Cardiac ventricle fibroblast (primary cell): ENCODE results near the gene RIMS1. TPM values are rescaled to one million over a fixed set of nuclear protein-coding genes. Genes with fewer than 3 reads are reported as not detected.

Source experiments
- total RNA-seq: library from RNA; depleted of rRNA; stranded (reverse); fragments of >200 nt; gene quantifications from 2 replicates; pipeline ENCODE4 v1.2.3, GENCODE V29; 2015

Gene RIMS1, protein sequence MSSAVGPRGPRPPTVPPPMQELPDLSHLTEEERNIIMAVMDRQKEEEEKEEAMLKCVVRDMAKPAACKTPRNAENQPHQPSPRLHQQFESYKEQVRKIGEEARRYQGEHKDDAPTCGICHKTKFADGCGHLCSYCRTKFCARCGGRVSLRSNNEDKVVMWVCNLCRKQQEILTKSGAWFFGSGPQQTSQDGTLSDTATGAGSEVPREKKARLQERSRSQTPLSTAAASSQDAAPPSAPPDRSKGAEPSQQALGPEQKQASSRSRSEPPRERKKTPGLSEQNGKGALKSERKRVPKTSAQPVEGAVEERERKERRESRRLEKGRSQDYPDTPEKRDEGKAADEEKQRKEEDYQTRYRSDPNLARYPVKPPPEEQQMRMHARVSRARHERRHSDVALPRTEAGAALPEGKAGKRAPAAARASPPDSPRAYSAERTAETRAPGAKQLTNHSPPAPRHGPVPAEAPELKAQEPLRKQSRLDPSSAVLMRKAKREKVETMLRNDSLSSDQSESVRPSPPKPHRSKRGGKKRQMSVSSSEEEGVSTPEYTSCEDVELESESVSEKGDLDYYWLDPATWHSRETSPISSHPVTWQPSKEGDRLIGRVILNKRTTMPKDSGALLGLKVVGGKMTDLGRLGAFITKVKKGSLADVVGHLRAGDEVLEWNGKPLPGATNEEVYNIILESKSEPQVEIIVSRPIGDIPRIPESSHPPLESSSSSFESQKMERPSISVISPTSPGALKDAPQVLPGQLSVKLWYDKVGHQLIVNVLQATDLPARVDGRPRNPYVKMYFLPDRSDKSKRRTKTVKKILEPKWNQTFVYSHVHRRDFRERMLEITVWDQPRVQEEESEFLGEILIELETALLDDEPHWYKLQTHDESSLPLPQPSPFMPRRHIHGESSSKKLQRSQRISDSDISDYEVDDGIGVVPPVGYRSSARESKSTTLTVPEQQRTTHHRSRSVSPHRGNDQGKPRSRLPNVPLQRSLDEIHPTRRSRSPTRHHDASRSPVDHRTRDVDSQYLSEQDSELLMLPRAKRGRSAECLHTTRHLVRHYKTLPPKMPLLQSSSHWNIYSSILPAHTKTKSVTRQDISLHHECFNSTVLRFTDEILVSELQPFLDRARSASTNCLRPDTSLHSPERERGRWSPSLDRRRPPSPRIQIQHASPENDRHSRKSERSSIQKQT (N-terminal part only)
- not detected in 2 replicates for total RNA-seq

DNA sequence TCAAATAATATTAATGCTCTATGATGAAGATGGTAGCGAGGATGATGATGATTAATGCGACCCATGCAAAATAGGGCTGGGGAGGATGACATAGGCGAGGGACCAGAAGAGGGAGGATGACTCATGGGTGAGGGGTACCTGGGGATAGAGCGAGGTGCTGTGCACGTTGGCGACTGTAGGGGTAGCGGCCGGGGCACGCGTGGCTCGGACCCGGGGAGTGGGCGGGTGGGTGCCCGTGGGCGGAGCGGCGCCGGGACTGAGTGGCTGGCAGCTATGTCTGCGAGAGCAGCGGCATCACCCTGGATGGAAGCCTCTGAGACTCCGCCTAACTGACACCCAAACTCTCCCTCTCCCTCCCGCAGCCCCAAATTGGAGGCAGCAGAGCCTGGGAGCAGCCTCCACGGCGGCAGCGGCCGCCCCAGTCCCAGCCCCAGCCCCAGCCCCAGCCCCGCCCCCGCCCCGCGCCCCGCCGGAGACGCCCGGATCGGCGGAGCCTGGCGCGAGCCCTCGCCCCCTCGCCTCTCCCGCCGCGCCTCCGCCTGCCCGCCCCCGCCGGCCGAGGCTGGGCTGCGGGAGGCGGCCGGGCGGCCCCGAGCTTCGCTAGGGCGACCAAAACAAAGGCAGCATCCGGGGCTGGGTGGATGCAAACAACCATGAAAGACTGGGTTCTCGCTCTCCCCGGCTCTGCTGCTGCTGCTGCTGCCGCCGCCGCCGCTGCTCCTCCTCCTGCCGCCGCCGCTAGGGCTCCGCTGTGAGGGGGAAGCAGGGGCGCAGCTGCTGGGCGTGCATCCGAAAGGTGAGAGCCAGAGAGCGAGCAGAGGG lies at the start of gene RIMS1:
TSS of gene RIMS1 (plus strand) at position 367 of the 822 bp plus-strand sequence. CDS start 474 bp downstream, outside the sequence.

